ENCODE measurements around the gene DSN1. TPM values are rescaled to one million over a fixed set of nuclear protein-coding genes. Genes with fewer than 3 reads are reported as not detected.

Gene DSN1
- total RNA-seq, 1 donor from 2014 or later, result 35.9 TPM

DNA sequence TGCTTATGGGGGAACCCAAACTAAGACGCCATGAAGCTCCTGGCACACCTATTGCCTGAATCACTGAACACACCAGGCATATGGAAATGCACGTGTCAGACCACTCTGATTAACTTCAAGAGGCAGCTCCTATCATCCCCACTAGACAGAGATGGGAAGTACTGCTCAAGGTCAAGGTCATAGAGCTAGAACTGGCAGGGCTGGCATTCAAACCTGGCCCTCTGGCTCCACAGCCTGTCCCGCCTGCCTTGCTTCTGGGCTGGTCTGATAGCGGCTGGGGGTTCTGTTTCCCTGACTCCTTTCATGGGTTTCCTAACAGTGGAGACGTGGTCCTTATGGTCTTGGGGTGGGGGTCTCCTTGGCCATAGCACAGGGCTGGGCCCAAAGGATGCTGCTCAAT lies 22.6 kb upstream of the DSN1 start:
- intact Hi-C loops (cut with micrococcal nuclease), result no loop called here

DNA sequence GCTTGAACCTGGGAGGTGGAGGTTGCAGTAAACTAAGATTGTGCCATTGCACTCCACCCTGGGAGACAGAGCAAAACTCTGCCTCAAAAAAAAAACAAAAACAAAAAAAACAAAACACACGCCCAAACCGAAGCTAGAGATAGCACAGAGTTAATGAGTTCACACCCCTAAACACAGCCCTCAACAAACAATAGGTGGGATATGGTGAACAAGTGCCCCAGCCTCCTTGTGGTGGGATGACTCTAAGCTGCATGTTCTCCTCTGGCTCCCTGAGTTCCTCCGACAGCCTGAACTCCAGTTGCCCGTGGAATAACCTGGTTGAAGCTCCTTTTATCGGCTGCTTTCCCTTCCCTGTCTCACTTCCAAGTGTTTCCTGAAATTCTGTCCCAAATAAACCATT lies 22.1 kb upstream of the DSN1 start:
- intact Hi-C loops (cut with micrococcal nuclease), result no loop called here

- intact Hi-C loops (cut with micrococcal nuclease), result no loop called here
Measured at GRCh38 chr20:36794116-36794474, 20.5 kb upstream of the DSN1 start.

DNA sequence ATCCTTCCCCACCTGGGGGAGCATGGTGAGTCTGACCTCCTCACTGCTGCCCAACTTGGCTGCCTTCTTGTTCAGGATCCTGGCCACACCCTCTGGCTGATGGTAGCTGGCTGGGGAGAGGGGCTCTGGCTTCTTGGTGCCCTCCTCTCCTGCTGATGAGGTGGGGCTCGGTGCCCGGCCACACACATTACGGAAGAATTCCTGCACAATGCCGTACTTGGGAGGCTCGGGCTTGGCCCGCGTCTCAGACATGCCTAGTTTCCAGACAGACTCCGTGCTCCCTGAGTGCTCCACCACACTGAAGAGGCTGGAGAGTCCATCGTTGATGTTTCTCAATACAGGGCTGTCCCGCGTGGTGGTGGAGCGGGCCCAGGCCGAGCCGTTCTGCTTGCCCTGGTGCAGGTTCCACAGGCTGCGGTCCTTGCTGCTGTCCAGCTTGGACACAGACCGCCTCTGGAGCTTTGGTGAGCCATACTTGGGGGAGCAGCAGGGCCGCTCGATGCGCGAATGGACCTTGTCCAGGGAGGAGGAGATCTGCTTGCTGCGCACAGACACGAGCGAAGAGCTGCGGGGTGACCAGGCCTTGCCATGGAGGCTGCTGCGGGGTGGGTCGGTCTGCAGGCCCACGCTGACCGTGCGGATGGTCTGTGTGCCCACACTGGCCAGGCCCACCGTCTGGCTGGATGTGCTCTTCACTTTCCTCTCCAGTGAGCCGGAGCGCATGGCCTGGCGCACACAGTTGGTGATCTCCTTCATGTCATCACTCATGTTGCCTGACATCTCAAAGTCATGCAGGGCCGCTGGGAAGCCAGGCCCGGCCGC lies 19.9 kb upstream of the DSN1 start:
- intact Hi-C loops (cut with micrococcal nuclease), result no loop called here

- intact Hi-C loops (cut with micrococcal nuclease), result no loop called here
Measured at GRCh38 chr20:36792422-36792821, 18.9 kb upstream of the DSN1 start.

GRCh38 chr20:36791862-36792261 lies 18.3 kb upstream of the DSN1 start:
- intact Hi-C loops (cut with micrococcal nuclease), result no loop called here

DNA sequence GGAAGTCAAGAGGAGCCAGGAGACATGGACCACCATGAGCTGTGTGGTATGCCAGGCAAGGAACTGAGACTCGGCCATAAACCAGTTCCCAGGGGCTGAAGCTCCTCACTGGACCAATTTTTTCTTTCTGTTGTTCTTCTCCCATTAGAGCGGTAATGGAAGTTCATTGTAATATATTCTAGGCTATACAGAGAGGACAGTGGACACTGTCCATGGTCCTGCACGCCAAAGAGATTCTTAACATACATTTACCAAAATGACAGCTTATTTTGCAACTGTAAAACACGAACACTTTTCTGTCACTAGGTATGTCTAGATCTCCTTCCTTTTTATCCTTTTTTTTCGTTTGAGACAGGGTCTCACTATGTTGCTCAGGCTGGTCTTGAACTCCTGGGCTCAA lies 13.1 kb upstream of the DSN1 start:
- intact Hi-C loops (cut with micrococcal nuclease), result no loop called here

- intact Hi-C loops (cut with micrococcal nuclease), result no loop called here
Measured at GRCh38 chr20:36786246-36786645, 12.7 kb upstream of the DSN1 start.

GRCh38 chr20:36785308-36785707 lies 11.7 kb upstream of the DSN1 start:
- intact Hi-C loops (cut with micrococcal nuclease), result no loop called here

DNA sequence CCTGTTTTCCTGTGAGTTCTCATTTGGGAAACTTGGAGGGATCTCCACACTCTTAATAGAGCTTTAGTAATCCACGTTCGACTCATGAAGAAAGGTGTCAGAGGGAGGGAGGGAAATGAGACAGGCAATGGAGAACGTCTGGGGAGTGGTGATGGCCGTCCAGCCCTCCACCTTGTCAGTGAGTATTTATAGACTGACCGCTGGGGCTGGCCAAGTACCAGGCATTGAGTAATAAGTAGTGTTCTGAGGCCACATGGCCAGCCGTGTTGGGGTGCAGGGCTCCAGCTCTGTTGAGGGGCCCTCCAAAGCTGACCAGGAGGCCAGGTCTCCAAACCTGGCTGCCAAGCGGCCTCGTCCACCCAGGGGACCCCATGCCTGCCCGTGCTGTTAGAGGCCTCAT lies 11.3 kb upstream of the DSN1 start:
- intact Hi-C loops (cut with micrococcal nuclease), result no loop called here

DNA sequence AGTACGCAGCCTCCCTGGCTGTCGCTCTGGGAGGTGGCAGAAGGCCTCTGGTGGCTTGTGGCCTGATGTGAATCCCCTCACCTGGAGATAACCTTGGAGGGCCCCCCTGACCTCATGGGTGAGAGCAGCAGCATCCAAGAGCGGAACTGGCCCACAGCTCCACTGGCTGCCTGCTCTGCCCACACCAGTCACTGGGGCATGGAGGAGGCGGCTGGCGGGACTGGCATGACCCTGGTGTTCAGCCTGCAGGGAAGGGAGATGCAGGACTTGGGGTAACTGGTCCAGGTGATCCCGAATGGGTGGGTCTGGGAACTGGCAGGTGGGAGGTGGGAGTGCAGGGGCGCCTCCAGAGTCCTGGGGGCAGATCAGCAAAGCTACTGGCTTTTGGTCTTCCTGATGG lies 10.6 kb upstream of the DSN1 start:
- intact Hi-C loops (cut with micrococcal nuclease), result no loop called here

- intact Hi-C loops (cut with micrococcal nuclease), result no loop called here
Measured at GRCh38 chr20:36779656-36780025, 6.1 kb upstream of the DSN1 start.

GRCh38 chr20:36778831-36779655 lies 5.5 kb upstream of the DSN1 start:
- intact Hi-C loops (cut with micrococcal nuclease), result no loop called here

DNA sequence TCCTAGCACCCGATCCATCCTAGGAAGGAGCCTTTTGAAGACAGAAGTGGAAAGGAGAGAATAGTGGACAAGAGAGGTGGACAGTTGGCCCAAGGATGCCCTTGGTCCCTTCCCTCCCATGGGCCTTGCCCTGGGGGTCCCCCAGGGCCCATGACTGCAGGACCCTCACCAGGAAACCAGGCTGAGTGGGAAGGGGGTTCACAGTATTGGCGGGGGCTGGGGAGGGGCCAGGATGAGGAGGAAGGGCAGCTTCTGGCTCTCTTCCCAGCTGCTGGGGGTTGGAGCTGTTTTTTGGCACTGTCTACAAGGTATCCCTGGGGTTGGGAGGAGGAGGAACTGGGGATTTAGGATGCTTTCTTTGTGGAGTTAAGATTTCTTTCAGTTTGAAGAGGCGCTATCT lies 4.0 kb upstream of the DSN1 start:
- intact Hi-C loops (cut with micrococcal nuclease), result no loop called here

DNA sequence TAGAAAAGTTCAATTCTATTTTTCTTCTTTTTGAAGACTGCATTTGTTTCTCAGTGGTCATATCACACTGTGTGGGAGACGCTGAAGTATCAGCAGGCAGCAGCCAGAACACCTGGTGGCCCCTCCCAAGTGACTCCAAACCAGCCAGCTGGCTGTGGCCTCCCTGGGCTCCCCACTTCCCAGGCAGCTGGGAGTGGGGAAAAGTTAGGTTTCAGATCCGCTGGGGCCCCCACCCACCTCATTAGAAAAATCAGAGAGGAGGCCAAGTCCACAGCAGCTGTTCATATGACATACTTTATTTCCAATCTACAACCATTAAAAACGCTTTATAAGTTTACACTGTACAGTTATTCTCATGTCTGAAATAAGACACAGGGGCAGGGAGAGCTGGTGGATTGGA lies 3.6 kb upstream of the DSN1 start:
- intact Hi-C loops (cut with micrococcal nuclease), result no loop called here

DNA sequence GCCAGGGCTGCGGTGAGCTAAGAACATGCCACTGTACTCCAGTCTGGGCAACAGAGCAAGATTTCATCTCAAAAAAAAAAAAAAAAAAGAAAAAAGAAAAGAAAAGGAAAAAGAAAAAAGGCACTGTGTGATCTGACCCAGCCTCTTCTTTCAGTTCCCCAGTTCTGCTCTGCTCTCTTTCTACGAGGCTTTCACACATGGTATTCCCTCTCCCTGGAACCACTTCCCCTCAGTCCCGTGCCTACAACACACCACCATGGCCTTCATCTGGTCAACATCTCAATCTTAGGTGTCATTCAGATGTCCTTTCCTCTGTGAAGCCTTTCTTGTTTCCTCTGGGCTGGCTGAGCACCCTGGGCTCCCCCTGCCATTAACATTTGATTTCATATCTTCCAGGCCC lies 2.3 kb upstream of the DSN1 start:
- intact Hi-C loops (cut with micrococcal nuclease), result no loop called here

- intact Hi-C loops (cut with micrococcal nuclease), result no loop called here
Measured at GRCh38 chr20:36775196-36775595, 1.6 kb upstream of the DSN1 start.

- intact Hi-C loops (cut with micrococcal nuclease), result loop anchor here (1.0 to 5.0 kb wide), 5 partner anchors 41 to 312 kb away; partner anchors contain the start of gene RAB5IF
Measured at GRCh38 chr20:36773107-36773596, 411 bp downstream of the DSN1 start.

DNA sequence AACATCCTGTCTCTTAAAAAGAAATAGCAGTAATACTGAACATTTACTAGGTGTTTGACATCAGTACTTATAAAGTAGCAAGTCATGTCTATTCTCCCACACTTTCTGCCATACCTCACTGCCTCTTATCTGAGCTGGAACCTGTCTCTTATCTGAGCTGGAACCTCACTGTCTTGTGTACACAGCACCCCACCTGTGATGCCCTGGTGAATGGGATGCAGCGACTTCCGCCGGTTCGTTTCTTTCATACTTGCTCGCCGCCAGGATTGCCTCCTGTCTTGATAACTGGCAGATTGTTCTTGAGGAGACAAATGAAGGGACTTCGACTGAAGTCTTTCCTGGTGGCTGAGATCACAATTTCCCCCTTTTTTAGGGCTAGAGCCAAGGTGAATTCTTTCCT lies 2.9 kb downstream of the DSN1 start:
- intact Hi-C loops (cut with micrococcal nuclease), result loop anchor here (5.0 kb wide), 2 partner anchors 38 to 92 kb away; a partner anchor contains a TSS

- intact Hi-C loops (cut with micrococcal nuclease), result no loop called here
Measured at GRCh38 chr20:36768768-36769430, 4.7 kb downstream of the DSN1 start.

DNA sequence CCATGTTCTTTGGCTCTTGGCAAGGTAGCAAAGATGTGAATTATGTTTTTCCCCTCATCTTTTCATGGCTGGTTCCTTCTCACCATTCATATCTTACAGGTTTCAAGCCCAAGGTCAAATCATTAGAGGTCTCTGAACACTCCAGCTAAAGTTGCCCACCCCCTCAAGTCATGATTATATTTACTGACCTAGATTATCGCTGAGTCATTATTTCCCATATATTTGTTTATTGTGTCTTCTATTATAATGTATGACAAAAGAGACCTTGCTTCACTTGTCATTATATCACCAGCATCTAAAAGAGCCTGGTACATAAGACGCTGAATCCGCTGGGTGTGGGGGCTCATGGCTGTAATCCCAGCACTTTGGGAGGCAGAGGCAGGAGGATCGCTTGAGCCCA lies 12.4 kb downstream of the DSN1 start:
- intact Hi-C loops (cut with micrococcal nuclease), result no loop called here

DNA sequence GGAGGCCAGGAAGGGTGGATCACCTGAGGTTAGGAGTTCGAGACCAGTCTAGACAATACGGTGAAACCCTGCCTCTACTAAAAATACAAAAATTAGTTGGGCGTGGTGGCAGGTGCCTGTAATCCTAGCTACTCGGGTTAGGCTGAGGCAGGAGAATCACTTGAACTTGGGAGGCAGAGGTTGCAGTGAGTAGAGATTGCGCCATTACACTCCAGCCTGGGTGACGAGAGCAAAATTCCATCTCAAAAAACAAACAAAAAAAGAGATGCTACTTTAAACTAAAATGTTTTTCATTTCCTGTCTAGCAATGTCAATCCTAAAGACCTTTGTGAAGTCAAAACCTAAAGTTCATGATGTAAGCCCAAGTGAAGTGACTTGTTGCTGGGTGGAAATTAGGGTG lies 12.9 kb downstream of the DSN1 start:
- intact Hi-C loops (cut with micrococcal nuclease), result no loop called here
